ENCODE results near the gene NPHP4. TPM values are rescaled to one million over a fixed set of nuclear protein-coding genes. Genes with fewer than 3 reads are reported as not detected.

Gene NPHP4
- total RNA-seq, 1 donor, result 6.5 TPM

GRCh38 chr1:5880630-5881405 lies 111.4 kb downstream of the NPHP4 start:
- H3K4me3 ChIP-seq (ENCODE audit: low read depth, low read length), result no peak overlapping the region
- DNase-seq (ENCODE audit: low read depth), result no peak

GRCh38 chr1:5879421-5879820 lies 112.8 kb downstream of the NPHP4 start:
- no peak for TF ChIP-seq CTCF (IDR thresholded peaks at IDR 0.05; ENCODE audit: insufficient read depth, low read depth, low read length)
- no peak for DNase-seq (ENCODE audit: low read depth)
- no peak overlapping the region for H3K4me3 ChIP-seq (ENCODE audit: low read depth, low read length)

More at GRCh38 chr1:5880630-5881405, 111.4 kb downstream of the NPHP4 start:
- no peak for TF ChIP-seq CTCF (IDR thresholded peaks at IDR 0.05; ENCODE audit: insufficient read depth, low read depth, low read length)

GRCh38 chr1:5878971-5879370 lies 113.3 kb downstream of the NPHP4 start:
- DNase-seq (ENCODE audit: low read depth), result no peak
- no peak for TF ChIP-seq CTCF (IDR thresholded peaks at IDR 0.05; ENCODE audit: insufficient read depth, low read depth, low read length)
- no peak overlapping the region for H3K4me3 ChIP-seq (ENCODE audit: low read depth, low read length)

GRCh38 chr1:5877683-5878530 lies 114.3 kb downstream of the NPHP4 start:
- no peak for TF ChIP-seq CTCF (IDR thresholded peaks at IDR 0.05; ENCODE audit: insufficient read depth, low read depth, low read length)
- no peak for DNase-seq (ENCODE audit: low read depth)
- H3K4me3 ChIP-seq (ENCODE audit: low read depth, low read length), result no peak overlapping the region

- H3K4me3 ChIP-seq (ENCODE audit: low read depth, low read length), result no peak overlapping the region
- no peak for TF ChIP-seq CTCF (IDR thresholded peaks at IDR 0.05; ENCODE audit: insufficient read depth, low read depth, low read length)
- DNase-seq (ENCODE audit: low read depth), result no peak
Observed at GRCh38 chr1:5877001-5877400, 115.2 kb downstream of the NPHP4 start.

- no peak for TF ChIP-seq CTCF (IDR thresholded peaks at IDR 0.05; ENCODE audit: insufficient read depth, low read depth, low read length)
- no peak overlapping the region for H3K4me3 ChIP-seq (ENCODE audit: low read depth, low read length)
- no peak for DNase-seq (ENCODE audit: low read depth)
Observed at GRCh38 chr1:5876094-5876650, 116.1 kb downstream of the NPHP4 start.

All from fibroblast of villous mesenchyme (primary cell).